ENCODE measurements around the gene CHRNB1.

Gene CHRNB1, protein sequence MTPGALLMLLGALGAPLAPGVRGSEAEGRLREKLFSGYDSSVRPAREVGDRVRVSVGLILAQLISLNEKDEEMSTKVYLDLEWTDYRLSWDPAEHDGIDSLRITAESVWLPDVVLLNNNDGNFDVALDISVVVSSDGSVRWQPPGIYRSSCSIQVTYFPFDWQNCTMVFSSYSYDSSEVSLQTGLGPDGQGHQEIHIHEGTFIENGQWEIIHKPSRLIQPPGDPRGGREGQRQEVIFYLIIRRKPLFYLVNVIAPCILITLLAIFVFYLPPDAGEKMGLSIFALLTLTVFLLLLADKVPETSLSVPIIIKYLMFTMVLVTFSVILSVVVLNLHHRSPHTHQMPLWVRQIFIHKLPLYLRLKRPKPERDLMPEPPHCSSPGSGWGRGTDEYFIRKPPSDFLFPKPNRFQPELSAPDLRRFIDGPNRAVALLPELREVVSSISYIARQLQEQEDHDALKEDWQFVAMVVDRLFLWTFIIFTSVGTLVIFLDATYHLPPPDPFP

GRCh38 chr17:7444682-7445618 lies at the start of gene CHRNB1:
CHRNB1 (plus strand) TSS chr17:7445061; CDS start chr17:7445128, 67 bp downstream.
- DNase-seq = no peak

- no peak for DNase-seq
Measured at GRCh38 chr17:7396147-7396546, 48.7 kb upstream of the CHRNB1 start.

DNA sequence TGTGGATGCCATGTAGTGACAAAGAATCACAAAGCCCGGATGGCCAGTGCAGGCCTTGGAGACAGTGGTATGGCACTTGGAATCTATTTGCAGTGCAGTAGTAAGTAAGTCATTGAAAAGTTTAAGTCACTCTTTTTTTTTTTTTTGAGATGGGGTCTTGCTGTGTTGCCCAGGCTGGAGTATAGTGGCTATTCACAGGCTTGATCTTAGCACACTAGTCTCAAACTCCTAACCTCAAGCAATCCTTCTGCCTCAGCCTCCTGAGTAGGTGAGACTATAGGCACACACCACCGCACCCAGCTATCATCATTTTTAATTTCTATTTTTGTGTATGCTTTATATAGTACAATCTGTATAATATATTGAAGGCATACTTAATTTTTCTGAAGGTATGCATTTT lies 46.2 kb upstream of the CHRNB1 start:
- DNase-seq = no peak

DNA sequence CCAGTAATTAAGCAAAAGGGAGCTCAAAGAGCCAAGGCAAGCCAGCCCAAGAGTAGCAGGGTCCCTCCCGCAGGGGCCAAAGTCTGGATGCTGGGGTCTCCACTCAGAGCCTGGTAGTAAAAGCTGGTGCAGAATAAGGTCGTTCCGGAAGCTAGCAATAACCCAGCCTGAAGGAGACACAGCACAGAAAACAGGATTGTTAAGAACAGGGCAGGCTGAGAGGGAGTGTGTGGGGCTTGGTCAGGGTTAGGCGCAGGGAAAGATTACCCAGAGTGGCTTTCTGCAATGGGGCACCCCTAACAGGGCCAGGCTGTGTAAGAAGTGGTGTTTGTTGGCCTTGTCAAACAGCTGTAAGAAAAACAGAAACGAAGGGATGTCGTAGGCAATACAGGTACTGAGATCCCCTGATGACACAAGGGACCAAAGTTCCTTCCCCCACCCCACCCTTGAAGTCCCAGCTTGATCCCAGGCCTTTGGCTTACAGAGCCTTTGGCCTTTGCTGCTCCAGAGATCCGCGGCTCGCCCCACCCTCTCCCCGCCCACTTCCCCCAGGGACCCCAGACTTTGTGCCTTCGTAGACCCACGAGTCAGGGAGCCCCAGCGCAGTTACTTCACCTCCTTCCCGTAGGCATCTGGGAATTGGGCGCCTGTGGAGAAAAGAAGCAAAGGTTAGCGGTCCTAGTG lies 41.7 kb upstream of the CHRNB1 start:
- DNase-seq = no peak

- no peak for DNase-seq
Measured at GRCh38 chr17:7403727-7403976, 41.2 kb upstream of the CHRNB1 start.

DNA sequence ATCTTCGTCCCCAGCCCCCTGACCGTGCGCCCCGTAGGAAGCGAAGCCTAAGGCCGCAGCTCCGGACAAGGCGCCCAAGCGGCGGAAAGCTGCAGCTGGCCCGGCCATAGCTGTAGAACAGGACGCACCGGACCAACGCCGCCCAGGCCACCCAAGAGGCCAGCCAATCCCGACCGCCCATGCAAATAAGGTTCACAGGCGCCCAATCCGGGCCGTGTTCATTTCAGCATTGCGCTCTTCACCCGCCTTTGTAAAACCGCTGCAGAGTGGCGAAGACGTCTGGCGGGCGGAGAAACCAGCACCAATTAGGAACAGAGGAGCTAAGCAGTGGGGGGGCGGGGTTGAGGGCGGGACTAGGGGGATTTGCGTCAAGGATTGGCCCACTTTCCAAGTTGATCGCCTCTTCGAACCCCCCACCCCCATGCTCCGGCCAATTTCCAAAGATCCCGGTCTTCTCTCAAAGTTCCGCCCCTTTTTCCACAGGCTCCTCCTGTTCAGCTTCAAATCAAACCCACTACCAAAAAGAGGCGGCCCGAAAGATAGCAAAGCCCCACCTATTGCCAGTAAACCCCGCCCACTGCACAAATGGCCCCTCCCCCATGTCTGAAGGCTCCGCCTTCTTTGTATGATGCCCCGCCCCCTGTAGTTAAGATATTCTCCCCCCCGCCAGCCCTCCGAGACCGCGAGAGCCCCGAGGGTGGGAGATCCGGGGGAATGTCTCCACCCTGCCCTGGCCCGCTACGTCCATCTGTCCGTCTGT lies 40.7 kb upstream of the CHRNB1 start, which contains the start of gene TMEM256:
TMEM256 (minus strand) TSS at position 121 of the 760 bp plus-strand sequence; CDS start at position 108, 13 bp downstream.
- peak; percentile 94 for DNase-seq

- DNase-seq = peak; percentile 72
Measured at GRCh38 chr17:7404737-7405349, 40.0 kb upstream of the CHRNB1 start.

DNA sequence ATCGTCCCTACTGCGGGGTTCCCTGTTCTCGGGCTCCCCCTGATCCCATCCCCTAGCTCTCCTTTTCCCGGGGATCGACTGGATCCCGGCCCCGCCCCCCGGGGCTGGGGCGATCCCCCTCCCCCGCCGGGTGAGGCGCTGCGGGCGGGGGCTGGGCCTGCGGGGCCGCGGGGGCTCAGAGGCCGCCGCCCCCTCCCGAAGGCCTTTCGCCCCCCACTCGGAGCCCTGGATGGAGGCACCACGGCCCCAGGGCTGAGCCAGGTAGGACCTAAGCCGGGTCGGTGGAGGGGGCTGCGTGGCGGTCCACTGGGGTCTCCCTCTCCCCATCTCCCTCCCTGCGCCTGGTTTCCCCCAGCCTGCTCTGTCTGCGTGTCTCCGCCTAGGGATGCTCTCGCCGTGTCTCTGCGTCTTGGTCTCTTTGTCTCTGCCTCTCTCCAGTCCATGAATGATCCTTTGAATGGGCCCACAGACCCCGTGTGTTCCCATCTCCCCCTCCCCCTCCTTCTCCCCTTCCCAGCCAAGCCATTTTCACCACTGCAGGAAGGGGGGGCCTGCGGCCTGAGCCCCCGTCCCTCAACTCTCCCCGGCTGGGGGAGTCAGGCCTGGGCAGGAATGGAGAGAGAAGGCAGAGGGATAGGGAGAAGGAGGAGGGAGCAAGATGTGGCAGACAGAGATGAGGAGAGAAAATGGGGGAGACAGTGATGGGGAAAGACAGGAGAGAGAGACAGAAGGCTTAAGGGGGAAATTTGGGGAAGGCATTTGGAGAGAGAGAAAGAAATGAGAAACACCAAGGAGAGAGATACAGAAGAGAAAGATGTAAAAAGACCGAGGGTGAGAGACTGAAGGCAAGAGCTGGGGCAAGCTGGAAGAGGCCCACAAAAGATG lies 39.3 kb upstream of the CHRNB1 start:
- no peak for DNase-seq

GRCh38 chr17:7406235-7406825 lies 38.5 kb upstream of the CHRNB1 start:
- DNase-seq = no peak

GRCh38 chr17:7407082-7407481 lies 37.8 kb upstream of the CHRNB1 start:
- no peak for DNase-seq

GRCh38 chr17:7407485-7408251 lies 37.2 kb upstream of the CHRNB1 start, which contains the start of gene NLGN2:
NLGN2 (plus strand) TSS chr17:7407845; CDS start chr17:7408256, 411 bp downstream.
- no peak for DNase-seq

DNA sequence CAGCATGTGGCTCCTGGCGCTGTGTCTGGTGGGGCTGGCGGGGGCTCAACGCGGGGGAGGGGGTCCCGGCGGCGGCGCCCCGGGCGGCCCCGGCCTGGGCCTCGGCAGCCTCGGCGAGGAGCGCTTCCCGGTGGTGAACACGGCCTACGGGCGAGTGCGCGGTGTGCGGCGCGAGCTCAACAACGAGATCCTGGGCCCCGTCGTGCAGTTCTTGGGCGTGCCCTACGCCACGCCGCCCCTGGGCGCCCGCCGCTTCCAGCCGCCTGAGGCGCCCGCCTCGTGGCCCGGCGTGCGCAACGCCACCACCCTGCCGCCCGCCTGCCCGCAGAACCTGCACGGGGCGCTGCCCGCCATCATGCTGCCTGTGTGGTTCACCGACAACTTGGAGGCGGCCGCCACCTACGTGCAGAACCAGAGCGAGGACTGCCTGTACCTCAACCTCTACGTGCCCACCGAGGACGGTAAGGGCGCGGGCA lies 36.6 kb upstream of the CHRNB1 start:
- DNase-seq = peak; percentile 35

- no peak for DNase-seq
Measured at GRCh38 chr17:7408863-7409262, 36.0 kb upstream of the CHRNB1 start.

GRCh38 chr17:7409716-7410115 lies 35.1 kb upstream of the CHRNB1 start:
- no peak for DNase-seq

- DNase-seq = no peak
Measured at GRCh38 chr17:7410634-7411426, 34.0 kb upstream of the CHRNB1 start.

GRCh38 chr17:7411427-7411750 lies 33.5 kb upstream of the CHRNB1 start:
- no peak for DNase-seq

DNA sequence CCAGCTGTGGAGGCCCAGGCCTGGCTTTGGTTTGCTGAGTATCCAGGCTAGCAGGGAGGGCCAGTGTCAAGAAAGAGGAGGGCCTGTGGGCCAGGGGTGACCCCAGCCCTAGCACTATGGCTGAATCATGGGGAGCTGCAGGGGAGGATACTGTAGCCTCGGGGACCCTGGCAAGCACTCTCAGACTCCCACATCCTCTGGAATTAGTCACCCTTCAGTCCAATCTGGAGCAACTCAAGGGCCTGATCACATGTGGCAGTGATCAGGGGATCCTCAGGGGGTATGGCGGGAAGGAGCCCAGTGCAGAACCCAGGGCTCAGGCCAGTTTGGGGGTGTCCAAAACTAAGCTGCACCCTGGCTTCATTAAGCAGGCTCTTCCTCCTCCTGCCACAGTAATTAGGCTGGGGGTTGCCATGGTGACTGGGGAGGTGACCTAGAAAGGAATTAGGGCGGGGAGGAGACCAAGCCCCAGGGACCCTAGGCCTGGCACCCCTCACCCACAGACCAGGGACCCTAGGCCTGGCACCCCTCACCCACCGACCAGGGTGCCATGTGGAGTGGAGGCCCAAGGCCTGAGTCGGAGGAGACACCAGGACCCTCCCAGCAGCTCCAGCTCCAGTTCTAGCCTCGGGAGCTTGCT lies 31.4 kb upstream of the CHRNB1 start:
- DNase-seq = no peak

GRCh38 chr17:7414837-7415236 lies 30.0 kb upstream of the CHRNB1 start:
- no peak for DNase-seq
